Activated naive CD8-positive, alpha-beta T cell (primary cell): ENCODE data around the gene FCER1G.
A peak's percentile ranks its signal among the peaks of the same experiment; 100 is the strongest.
"Not testable (repeated sequence)": the region's sequence is repeated elsewhere in the genome, so short reads cannot be mapped to it uniquely, and the experiment has no call there.

Experiments used
- H3K27ac Mint-ChIP-seq: one replicate; pipeline ENCODE4 v1.8.0; 2021; ENCODE audit warnings: mixed read lengths
- H3K27me3 Mint-ChIP-seq: one replicate; pipeline ENCODE4 v1.8.0; 2021; ENCODE audit warnings: mixed read lengths
- H3K36me3 Mint-ChIP-seq: one replicate; pipeline ENCODE4 v1.8.0; 2021; ENCODE audit warnings: mixed read lengths
- H3K4me1 Mint-ChIP-seq: one replicate; pipeline ENCODE4 v1.8.0; 2021; ENCODE audit warnings: low read depth, mixed read lengths
- H3K4me3 Mint-ChIP-seq: one replicate; pipeline ENCODE4 v1.8.0; 2021; ENCODE audit warnings: mild to moderate bottlenecking, mixed read lengths
- H3K9me3 Mint-ChIP-seq: one replicate; pipeline ENCODE4 v1.8.0; 2021; ENCODE audit warnings: low read depth, mixed read lengths

The FCER1G gene

GRCh38 chr1:161216945-161217712, 2.0 kb downstream of the FCER1G start:
- Mint-ChIP-seq H3K9me3 (no peaks in the 10 kb centered on the region), H3K36me3 (peaks cover 8% of the 10 kb centered on the region), H3K27me3 (no peaks in the 10 kb centered on the region), H3K4me3 (peak overlapping the region; percentile 28), H3K27ac (peak overlapping the region; percentile 90), H3K4me1 (peaks cover 59% of the 10 kb centered on the region)

GRCh38 chr1:161217831-161218230, 2.7 kb downstream of the FCER1G start:
- H3K9me3 Mint-ChIP-seq: no peaks in the 10 kb centered on the region
- peaks cover 62% of the 10 kb centered on the region for H3K4me1 Mint-ChIP-seq
- H3K36me3 Mint-ChIP-seq: peaks cover 8% of the 10 kb centered on the region
- H3K27me3 Mint-ChIP-seq: no peaks in the 10 kb centered on the region
- peak overlapping the region; percentile 90 for H3K27ac Mint-ChIP-seq
- no peak overlapping the region for H3K4me3 Mint-ChIP-seq

GRCh38 chr1:161218301-161219077, 3.4 kb downstream of the FCER1G start:
- H3K27ac Mint-ChIP-seq: peak overlapping the region; percentile 90
- peak overlapping the region; percentile 48 for H3K4me3 Mint-ChIP-seq
- peaks cover 5% of the 10 kb centered on the region for H3K36me3 Mint-ChIP-seq
- peaks cover 63% of the 10 kb centered on the region for H3K4me1 Mint-ChIP-seq
- no peaks in the 10 kb centered on the region for H3K27me3 Mint-ChIP-seq
- H3K9me3 Mint-ChIP-seq: no peaks in the 10 kb centered on the region

DNA sequence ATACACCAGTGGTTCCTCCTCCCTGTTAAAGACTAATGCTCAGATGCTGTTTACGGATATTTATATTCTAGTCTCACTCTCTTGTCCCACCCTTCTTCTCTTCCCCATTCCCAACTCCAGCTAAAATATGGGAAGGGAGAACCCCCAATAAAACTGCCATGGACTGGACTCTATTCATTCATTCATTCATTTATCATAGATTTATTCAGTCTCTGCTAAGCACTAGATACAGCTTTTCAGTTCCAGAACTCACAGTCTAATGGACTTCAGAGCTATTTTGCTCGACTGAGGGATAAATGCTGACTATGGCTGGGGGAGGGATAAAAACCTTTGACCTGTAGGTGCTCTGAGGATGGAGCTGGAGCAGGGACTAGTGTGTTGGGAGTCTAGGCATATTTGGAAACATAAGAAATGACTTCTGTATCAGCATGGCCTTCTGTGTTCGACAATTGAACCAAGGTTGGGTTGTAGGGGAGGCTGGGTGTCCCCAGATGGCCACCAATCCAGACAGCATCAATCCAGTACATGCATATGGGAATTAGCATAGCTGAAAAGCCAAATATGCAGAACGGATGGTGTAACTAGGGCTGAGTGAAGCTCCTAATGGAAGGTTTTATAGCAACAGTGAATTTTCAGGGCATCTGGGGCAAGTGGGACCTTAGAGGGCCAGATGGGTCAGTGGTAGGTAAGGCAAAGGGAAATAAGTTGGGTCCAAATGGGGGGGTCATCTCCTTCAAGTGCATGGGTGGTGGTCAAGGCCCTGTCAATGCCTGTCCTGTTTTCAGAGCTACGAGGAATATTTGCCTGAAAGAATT, 4.2 kb downstream of the FCER1G start:
- H3K9me3 Mint-ChIP-seq: no peaks in the 10 kb centered on the region
- peak overlapping the region; percentile 13 for H3K4me3 Mint-ChIP-seq
- H3K27me3 Mint-ChIP-seq: no peaks in the 10 kb centered on the region
- H3K36me3 Mint-ChIP-seq: peaks cover 2% of the 10 kb centered on the region
- H3K4me1 Mint-ChIP-seq: peaks cover 67% of the 10 kb centered on the region
- H3K27ac Mint-ChIP-seq: peak overlapping the region; percentile 90

- peak overlapping the region; percentile 4 for H3K4me3 Mint-ChIP-seq
- H3K36me3 Mint-ChIP-seq: no peaks in the 10 kb centered on the region
- H3K4me1 Mint-ChIP-seq: peaks cover 65% of the 10 kb centered on the region
- H3K27ac Mint-ChIP-seq: peak overlapping the region; percentile 85
- H3K9me3 Mint-ChIP-seq: no peaks in the 10 kb centered on the region
- no peaks in the 10 kb centered on the region for H3K27me3 Mint-ChIP-seq
Observed at GRCh38 chr1:161220002-161220401, 4.9 kb downstream of the FCER1G start.

DNA sequence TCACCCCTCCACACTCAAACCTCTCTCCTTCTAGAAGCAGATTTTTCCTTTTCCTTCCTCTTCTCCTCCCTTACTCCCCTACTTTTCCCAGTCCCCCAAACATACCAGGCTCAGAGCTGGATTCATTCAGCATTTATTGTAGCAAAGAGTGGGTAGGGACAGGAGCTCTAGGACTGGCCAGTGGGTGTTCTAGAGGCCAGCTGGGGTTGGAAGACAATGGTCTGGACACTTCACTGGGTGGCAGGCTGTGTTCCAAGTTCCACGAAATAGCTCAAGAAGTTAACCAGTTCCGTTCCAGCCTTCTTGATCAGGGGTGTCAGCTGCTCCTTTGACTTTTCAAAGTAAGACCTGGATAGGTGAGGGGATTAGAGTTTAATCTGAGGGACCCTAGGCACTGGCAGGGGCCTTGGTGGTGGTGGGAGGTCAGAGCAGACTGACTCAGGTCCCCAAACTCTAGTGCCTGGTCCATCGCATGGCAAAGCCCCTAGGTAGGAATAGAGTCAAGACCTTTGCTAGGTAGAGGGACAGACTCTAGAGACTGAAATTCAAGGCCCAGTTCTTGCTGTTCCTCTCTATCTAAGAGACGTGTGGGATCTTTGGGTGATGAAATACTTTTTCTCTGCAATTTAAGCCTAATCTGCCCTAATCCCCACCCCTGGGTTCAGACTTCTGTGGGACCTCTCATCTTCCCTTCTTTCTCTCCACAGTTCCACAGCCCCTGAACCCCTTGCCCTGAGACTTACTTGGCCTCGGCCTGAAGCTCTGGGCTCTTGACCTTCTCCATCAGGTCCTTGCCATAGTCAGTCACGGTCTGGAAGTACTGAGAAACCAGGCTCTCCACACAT, 7.3 kb downstream of the FCER1G start:
- Mint-ChIP-seq H3K36me3 (no peaks in the 10 kb centered on the region), H3K9me3 (no peaks in the 10 kb centered on the region), H3K27me3 (no peaks in the 10 kb centered on the region), H3K4me1 (peaks cover 68% of the 10 kb centered on the region), H3K27ac (peak overlapping the region; percentile 78), H3K4me3 (no peak overlapping the region)

GRCh38 chr1:161223805-161224694, 9.0 kb downstream of the FCER1G start:
- Mint-ChIP-seq H3K4me1 (peaks cover 58% of the 10 kb centered on the region), H3K9me3 (no peaks in the 10 kb centered on the region), H3K27ac (peak overlapping the region; percentile 22), H3K27me3 (no peaks in the 10 kb centered on the region), H3K4me3 (no peak overlapping the region), H3K36me3 (peaks cover 3% of the 10 kb centered on the region)

GRCh38 chr1:161224695-161225087, 9.6 kb downstream of the FCER1G start:
- not testable (repeated sequence) for H3K4me3 Mint-ChIP-seq, H3K36me3 Mint-ChIP-seq, H3K9me3 Mint-ChIP-seq, H3K27me3 Mint-ChIP-seq
- Mint-ChIP-seq H3K4me1 (peaks cover 51% of the 10 kb centered on the region), H3K27ac (peak overlapping the region; percentile 22)

DNA sequence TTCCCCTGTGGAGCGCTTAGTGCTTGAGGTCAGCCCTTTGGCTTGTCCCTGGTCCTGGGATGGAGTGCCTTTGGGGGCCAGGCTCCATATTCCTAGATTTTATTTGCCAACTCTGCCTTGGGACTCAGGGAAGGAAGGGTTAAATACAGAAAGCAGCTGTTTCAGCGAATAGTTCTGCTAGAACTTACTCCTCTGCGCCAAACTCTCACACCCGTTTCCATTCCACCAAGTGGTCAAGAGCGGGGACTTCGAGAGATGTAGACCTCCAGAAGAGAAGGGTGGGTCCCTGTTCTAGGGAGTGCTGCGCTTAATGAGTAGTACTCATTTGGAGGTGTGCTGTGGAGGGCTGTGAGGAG, 10.1 kb downstream of the FCER1G start:
- Mint-ChIP-seq H3K9me3 (no peaks in the 10 kb centered on the region), H3K36me3 (peaks cover 3% of the 10 kb centered on the region), H3K4me3 (no peak overlapping the region), H3K27me3 (no peaks in the 10 kb centered on the region), H3K4me1 (peaks cover 47% of the 10 kb centered on the region), H3K27ac (peak overlapping the region; percentile 100)

- H3K36me3 Mint-ChIP-seq: peaks cover 3% of the 10 kb centered on the region
- peaks cover 43% of the 10 kb centered on the region for H3K4me1 Mint-ChIP-seq
- H3K9me3 Mint-ChIP-seq: no peaks in the 10 kb centered on the region
- peak within 1 kb of the TSS; percentile 100 for H3K4me3 Mint-ChIP-seq
- H3K27me3 Mint-ChIP-seq: no peaks in the 10 kb centered on the region
- peak within 1 kb of the TSS; percentile 100 for H3K27ac Mint-ChIP-seq
Observed at GRCh38 chr1:161225534-161226319, 10.6 kb downstream of the FCER1G start, which contains the start of gene TOMM40L. Gene TOMM40L, plus strand, starts transcription at chr1:161226060. Its CDS starts 430 bp downstream, at chr1:161226490.

DNA sequence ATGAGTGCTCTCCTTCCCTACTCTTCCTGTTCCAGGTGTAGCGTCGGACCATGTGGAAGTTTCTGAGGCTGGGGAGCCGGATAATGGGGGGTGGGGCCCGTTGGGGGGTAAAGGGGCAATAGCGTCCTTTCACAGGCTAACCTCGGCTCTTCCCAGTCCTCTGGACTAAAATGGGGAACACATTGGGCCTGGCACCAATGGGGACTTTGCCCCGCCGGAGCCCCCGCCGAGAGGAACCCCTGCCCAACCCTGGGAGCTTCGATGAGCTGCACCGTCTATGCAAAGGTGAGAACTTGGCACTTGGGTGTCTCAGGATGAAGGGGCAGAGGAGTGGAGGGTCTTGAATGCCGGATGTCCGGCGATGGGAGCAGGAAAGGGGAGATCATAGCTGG, 11.2 kb downstream of the FCER1G start:
- Mint-ChIP-seq H3K36me3 (peaks cover 3% of the 10 kb centered on the region), H3K9me3 (no peaks in the 10 kb centered on the region)

DNA sequence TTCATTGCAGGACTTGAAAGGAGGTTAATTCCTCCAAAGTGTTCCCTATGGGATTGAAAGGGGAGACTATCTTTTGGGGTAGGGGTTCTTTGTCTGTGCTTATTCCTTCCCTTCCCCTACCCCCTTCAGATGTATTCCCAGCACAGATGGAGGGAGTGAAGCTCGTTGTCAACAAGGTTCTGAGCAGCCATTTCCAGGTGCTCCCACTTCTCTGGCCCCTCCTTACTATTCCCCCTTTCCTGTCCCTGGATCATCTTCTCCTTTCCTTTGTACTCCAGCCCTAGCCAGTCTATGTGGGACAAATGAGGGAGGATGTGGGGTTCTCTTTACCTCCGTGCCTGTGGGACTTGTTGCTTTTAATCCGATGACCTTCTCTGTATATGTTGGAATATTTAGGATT, 11.7 kb downstream of the FCER1G start:
- Mint-ChIP-seq H3K27me3 (no peaks in the 10 kb centered on the region), H3K27ac (peak overlapping the region; percentile 82)

More for the DNA sequence above, 11.2 kb downstream of the FCER1G start:
- H3K27ac Mint-ChIP-seq: peak overlapping the region; percentile 100
- H3K27me3 Mint-ChIP-seq: no peaks in the 10 kb centered on the region
- peak overlapping the region; percentile 100 for H3K4me3 Mint-ChIP-seq
- H3K4me1 Mint-ChIP-seq: peaks cover 41% of the 10 kb centered on the region

More for the DNA sequence above, 11.7 kb downstream of the FCER1G start:
- Mint-ChIP-seq H3K4me1 (peaks cover 39% of the 10 kb centered on the region), H3K9me3 (no peaks in the 10 kb centered on the region), H3K36me3 (peaks cover 3% of the 10 kb centered on the region), H3K4me3 (peak overlapping the region; percentile 100)
